Effector memory CD4-positive, alpha-beta T cell (primary cell): ENCODE measurements around the gene L1CAM.

Source experiments
- DNase-seq, 3 donors: peaks; one replicate each; pipeline ENCODE4 v3.0.0-alpha.2; 2020
- H3K27ac ChIP-seq: 2 replicates; pipeline ENCODE4 v1.7.0; 2013; ENCODE audit warnings: mild to moderate bottlenecking, low read length, moderate library complexity; ENCODE audit not compliant: insufficient read depth, poor library complexity, severe bottlenecking
- H3K27me3 ChIP-seq: replicated peaks from 2 replicates; pipeline ENCODE4 v1.7.0; 2013; ENCODE audit warnings: mild to moderate bottlenecking, low read length; ENCODE audit not compliant: insufficient read depth, control insufficient read depth, poor library complexity, severe bottlenecking
- H3K36me3 ChIP-seq: 2 replicates; pipeline ENCODE4 v1.7.0; 2013; ENCODE audit warnings: mild to moderate bottlenecking, low read length, moderate library complexity; ENCODE audit not compliant: control insufficient read depth, insufficient read depth
- H3K4me1 ChIP-seq: 2 replicates; pipeline ENCODE4 v1.7.0; 2013; ENCODE audit warnings: low read length, mild to moderate bottlenecking; ENCODE audit not compliant: control insufficient read depth, insufficient read depth, poor library complexity, severe bottlenecking
- H3K4me3 ChIP-seq: 2 replicates; pipeline ENCODE4 v1.7.0; 2013; ENCODE audit warnings: low read length, low read depth, mild to moderate bottlenecking; ENCODE audit not compliant: insufficient read depth, poor library complexity, severe bottlenecking
- H3K9me3 ChIP-seq: 2 replicates; pipeline ENCODE4 v1.7.0; 2013; ENCODE audit warnings: mild to moderate bottlenecking, low read length, moderate library complexity; ENCODE audit not compliant: control insufficient read depth

Gene L1CAM

GRCh38 chrX:153876112-153876491 is 9.9 kb downstream of the L1CAM start:
- Histone ChIP-seq H3K36me3 (no peaks in the 10 kb centered on the region), H3K4me1 (no peaks in the 10 kb centered on the region), H3K27me3 (peaks cover 4% of the 10 kb centered on the region), H3K4me3 (no peak overlapping the region), H3K27ac (no peak overlapping the region), H3K9me3 (no peaks in the 10 kb centered on the region)
- DNase-seq, result no peak

GRCh38 chrX:153875391-153876111 is 10.4 kb downstream of the L1CAM start:
- H3K27me3 ChIP-seq, result peaks cover 4% of the 10 kb centered on the region
- peak; percentile 47 to 58 (median 51) for DNase-seq
- no peaks in the 10 kb centered on the region for H3K4me1 ChIP-seq
- H3K4me3 ChIP-seq, result no peak overlapping the region
- H3K27ac ChIP-seq, result no peak overlapping the region
- no peaks in the 10 kb centered on the region for H3K36me3 ChIP-seq
- no peaks in the 10 kb centered on the region for H3K9me3 ChIP-seq

- no peak for DNase-seq
- Histone ChIP-seq H3K4me3 (no peak overlapping the region), H3K9me3 (no peaks in the 10 kb centered on the region), H3K27ac (no peak overlapping the region), H3K27me3 (peaks cover 4% of the 10 kb centered on the region), H3K4me1 (no peaks in the 10 kb centered on the region), H3K36me3 (no peaks in the 10 kb centered on the region)
Measured at GRCh38 chrX:153874366-153875125, 11.4 kb downstream of the L1CAM start.

- Histone ChIP-seq H3K36me3 (no peaks in the 10 kb centered on the region), H3K27me3 (peaks cover 4% of the 10 kb centered on the region), H3K4me3 (no peak overlapping the region), H3K27ac (no peak overlapping the region), H3K4me1 (no peaks in the 10 kb centered on the region), H3K9me3 (no peaks in the 10 kb centered on the region)
- no peak for DNase-seq
Measured at GRCh38 chrX:153874085-153874365, 11.9 kb downstream of the L1CAM start.

GRCh38 chrX:153873282-153874084 is 12.5 kb downstream of the L1CAM start:
- H3K27me3 ChIP-seq, result peaks cover 4% of the 10 kb centered on the region
- H3K4me1 ChIP-seq, result no peaks in the 10 kb centered on the region
- H3K36me3 ChIP-seq, result no peaks in the 10 kb centered on the region
- no peak overlapping the region for H3K4me3 ChIP-seq
- H3K9me3 ChIP-seq, result no peaks in the 10 kb centered on the region
- DNase-seq, result no peak
- no peak overlapping the region for H3K27ac ChIP-seq

- no peaks in the 10 kb centered on the region for H3K36me3 ChIP-seq
- H3K27ac ChIP-seq, result no peak overlapping the region
- H3K27me3 ChIP-seq, result peaks cover 4% of the 10 kb centered on the region
- no peak for DNase-seq
- no peaks in the 10 kb centered on the region for H3K4me1 ChIP-seq
- H3K4me3 ChIP-seq, result no peak overlapping the region
- no peaks in the 10 kb centered on the region for H3K9me3 ChIP-seq
Measured at GRCh38 chrX:153871946-153872878, 13.8 kb downstream of the L1CAM start.

- no peak for DNase-seq
Measured at GRCh38 chrX:153871451-153871850, 14.5 kb downstream of the L1CAM start.

GRCh38 chrX:153870791-153871360 is 15.1 kb downstream of the L1CAM start:
- Histone ChIP-seq H3K4me3 (no peak overlapping the region), H3K36me3 (no peaks in the 10 kb centered on the region), H3K27ac (no peak overlapping the region), H3K9me3 (no peaks in the 10 kb centered on the region), H3K27me3 (peaks cover under 1% of the 10 kb centered on the region), H3K4me1 (no peaks in the 10 kb centered on the region)
- no peak for DNase-seq

More at GRCh38 chrX:153871451-153871850, 14.5 kb downstream of the L1CAM start:
- H3K9me3 ChIP-seq, result no peaks in the 10 kb centered on the region
- H3K36me3 ChIP-seq, result no peaks in the 10 kb centered on the region
- H3K27me3 ChIP-seq, result peaks cover 4% of the 10 kb centered on the region
- no peak overlapping the region for H3K4me3 ChIP-seq
- H3K27ac ChIP-seq, result no peak overlapping the region
- H3K4me1 ChIP-seq, result no peaks in the 10 kb centered on the region

GRCh38 chrX:153870288-153870690 is 15.7 kb downstream of the L1CAM start:
- Histone ChIP-seq H3K4me3 (no peak overlapping the region), H3K27me3 (no peaks in the 10 kb centered on the region), H3K27ac (no peak overlapping the region), H3K36me3 (no peaks in the 10 kb centered on the region), H3K9me3 (no peaks in the 10 kb centered on the region), H3K4me1 (no peaks in the 10 kb centered on the region)
- DNase-seq, result no peak
